HG02870 (cell line): ENCODE data around the gene CNOT6L.

Experiments
- ATAC-seq: cut with Tn5 transposase; IDR thresholded peaks from one replicate; pipeline ENCODE4 v1.9.1; 2021; ENCODE audit warnings: mild to moderate bottlenecking, moderate library complexity; ENCODE audit not compliant: unreplicated experiment

The CNOT6L gene

GRCh38 chr4:77715414-77716290 lies 103.5 kb downstream of the CNOT6L start:
- no peak for ATAC-seq

DNA sequence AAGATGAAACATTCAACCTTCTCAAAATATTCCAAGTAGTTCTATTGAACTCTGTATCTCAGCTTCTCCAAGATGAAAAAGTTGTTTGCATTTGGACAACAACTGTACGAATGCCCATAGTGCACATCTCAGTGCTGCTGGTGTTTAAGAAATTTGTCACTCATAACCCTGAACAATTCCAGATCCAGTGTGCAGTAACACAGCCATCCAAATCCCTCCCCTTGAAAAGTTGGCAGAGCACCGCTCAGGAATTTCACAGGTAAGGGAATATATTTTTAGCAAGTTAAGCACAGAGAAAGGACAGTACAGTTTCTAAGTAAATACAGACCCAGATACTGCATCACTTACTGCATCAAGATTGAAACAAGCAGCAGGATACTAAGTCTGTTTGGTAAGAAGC lies 104.7 kb downstream of the CNOT6L start:
- no peak for ATAC-seq

DNA sequence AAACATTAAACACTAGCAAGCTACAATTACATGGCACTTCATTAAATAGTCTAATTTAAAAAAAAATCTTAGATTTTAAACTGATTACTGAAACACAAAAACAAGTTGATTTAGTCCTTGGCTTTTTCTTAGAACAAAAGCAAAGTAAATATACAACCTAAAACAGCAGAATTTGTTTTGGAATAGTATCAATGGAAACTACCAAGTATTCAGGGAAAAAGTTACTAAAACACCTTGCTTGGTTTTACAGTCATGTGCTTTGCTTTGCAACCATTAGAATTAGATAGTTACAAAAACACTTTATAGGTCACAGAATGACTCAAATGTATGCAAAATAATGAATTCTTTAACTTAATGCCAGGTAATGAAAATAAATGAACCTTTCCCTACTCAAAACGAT lies 105.3 kb downstream of the CNOT6L start:
- ATAC-seq = no peak

DNA sequence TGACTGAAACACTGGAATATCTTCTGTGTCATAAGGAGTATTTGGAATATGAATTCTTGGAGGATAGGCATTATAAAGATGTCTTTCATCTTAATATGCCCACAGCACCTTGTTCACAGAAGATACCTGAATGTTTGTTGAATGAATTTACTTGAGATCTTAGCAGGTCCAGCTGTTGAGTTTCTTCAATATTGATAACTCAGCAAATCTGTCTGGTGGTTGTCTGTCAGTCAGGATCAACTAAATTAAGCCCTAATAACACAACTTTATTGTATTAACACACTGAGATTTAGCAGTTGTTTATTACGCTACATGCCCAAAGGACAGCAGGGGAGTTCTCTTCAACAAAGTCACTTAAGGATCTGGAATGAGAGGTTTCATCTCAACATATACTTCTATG lies 106.5 kb downstream of the CNOT6L start:
- ATAC-seq = no peak

GRCh38 chr4:77711469-77711868 lies 107.7 kb downstream of the CNOT6L start:
- no peak for ATAC-seq

- ATAC-seq = no peak
Observed at GRCh38 chr4:77710684-77711083, 108.5 kb downstream of the CNOT6L start.

DNA sequence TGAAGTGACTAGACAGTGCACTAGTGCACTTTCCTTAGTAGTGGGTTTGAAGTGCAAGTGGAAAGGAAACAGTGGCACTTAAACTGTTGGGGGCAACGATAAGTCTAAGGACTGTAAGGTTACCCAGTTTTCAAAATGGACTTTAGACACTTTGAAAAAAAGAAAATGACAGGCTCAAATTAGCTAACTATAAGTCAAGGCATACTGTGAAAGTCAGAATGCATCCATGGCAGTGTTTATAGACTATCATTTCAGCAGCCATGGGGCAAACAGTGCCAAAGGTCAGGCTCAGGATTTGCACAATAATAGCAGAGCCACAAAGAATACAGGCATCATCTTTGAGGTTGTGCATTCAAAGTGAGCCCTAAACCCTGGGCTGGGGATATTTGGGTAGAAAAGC lies 109.1 kb downstream of the CNOT6L start:
- no peak for ATAC-seq

DNA sequence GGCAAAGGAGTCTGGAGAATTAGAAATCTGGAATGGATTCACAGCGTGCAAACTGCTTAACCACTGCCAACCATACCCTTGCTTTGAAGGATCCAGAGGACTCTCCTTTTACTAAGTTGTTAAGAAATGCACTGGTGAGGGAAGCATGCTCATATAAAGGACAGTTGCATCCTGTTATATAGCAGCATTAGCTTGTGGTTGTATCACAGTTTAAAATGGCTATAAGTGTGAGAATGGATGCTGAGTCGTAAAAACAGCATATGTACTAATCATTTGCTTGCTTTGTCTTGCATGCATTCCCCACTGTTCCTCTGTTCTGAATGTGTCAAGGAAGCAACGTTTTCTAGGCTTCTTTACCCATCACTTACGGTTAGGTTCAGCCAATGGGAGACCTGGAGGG lies 112.5 kb downstream of the CNOT6L start:
- ATAC-seq = no peak

DNA sequence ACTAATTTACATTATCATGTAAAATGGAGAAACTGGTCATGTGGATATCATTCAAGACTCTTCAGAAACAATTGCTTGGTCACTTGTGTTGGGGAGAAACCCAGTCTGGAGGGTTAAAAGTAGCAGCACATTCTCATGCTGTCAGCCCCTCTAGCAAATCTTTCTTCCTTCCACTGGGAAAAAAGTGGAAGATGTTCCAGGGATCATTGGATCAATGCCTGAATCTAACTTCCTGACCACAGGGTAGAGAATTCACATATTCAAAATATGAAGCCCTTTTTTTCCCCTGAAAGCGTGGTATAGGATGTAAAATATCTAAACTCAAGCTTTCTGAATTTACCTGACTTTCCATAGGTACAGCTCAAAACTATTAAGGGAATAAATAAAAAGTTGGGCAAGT lies 115.5 kb downstream of the CNOT6L start:
- ATAC-seq = no peak

GRCh38 chr4:77701121-77701520 lies 118.0 kb downstream of the CNOT6L start:
- no peak for ATAC-seq

- ATAC-seq = no peak
Observed at GRCh38 chr4:77699731-77700210, 119.4 kb downstream of the CNOT6L start.

GRCh38 chr4:77697860-77698590 lies 121.1 kb downstream of the CNOT6L start:
- no peak for ATAC-seq

- ATAC-seq = no peak
Observed at GRCh38 chr4:77695774-77696173, 123.4 kb downstream of the CNOT6L start.

- no peak for ATAC-seq
Observed at GRCh38 chr4:77692847-77693432, 126.2 kb downstream of the CNOT6L start.

GRCh38 chr4:77681792-77682191 lies 137.4 kb downstream of the CNOT6L start:
- no peak for ATAC-seq

- ATAC-seq = no peak
Observed at GRCh38 chr4:77676842-77677241, 142.3 kb downstream of the CNOT6L start.

DNA sequence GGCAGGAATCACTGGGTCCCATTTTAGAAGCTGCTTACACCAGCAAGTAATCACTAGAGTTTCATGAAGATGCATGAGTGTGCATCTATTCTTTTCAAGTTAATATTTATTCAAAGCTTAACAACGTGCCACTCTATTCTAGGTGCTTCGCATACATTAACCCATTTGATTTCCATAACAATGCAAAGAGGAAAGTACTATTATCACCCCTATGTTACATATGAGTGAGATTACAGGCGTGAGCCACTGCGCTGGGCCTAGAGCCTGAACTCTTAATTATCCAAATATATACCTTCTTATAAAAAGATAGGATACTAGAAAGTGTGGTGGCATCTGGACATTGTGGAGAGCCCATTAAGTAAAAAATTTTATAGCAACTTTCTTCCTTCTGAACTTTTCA lies 148.1 kb downstream of the CNOT6L start:
- no peak for ATAC-seq

DNA sequence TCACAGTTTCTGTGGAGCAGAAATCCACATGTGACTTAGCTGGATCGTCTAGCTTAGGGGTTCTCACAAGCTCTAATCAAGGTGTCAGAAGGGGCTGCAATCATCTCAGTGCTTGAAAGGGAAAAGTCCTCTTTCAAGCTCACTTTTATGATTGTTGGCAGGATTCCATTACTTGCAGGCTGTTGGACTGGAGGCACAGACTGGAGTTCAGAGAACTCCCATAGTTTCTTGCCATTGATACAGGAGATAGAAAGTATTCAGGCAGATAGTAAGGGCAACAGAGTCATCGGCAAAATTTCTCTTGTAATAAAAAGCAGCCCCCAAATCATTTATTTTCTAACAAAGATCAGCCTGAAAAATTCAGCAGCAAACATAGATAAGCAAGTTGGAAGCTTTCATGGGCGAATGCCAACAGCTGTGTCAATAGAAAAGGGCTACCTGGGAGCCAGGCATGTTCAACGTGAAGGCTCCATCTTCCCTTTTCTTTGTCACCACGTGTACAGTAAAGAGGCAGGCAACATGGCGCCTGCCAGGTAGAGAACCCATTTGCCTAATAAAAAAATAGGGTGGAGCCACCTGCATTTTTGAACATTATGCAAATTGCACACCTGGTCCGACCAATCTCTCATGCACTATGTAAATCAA lies 149.1 kb downstream of the CNOT6L start:
- ATAC-seq = no peak

DNA sequence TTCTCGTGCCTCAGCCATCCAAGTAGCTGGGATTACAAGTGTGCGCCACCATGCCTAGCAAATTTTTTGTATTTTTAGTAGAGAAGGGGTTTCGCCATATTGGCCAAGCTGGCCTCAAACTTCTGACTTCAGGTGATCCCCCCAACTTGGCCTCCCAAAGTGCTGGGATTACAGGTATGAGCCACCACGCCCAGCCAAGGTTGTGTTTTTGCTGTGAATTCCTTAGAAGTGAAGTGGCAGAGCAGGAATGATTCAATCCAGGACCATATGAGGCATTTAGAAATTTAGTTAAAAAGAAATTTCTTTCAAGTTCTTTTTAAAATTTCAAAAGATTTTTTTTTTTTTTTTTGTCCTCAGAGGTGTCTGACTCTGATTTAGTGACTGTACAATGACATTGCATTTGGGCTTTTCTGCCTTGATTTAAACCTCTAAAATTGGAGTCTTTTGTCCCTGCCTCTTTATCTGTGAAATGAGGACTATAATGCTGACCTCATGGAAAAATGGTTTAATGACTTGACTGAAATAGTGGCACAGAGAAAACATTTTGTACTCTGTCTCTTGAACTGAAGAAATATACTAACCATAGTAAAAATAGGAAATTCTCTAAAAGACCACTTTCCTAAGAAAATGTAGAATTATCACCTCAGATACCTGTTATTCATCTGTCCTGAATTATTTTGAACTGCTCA lies 153.6 kb downstream of the CNOT6L start:
- no peak for ATAC-seq
